Stimulated activated CD8-positive, alpha-beta memory T cell treated with anti-CD3 and anti-CD28 coated beads, Interleukin-7, amount 100 ng/mL, for 4 hours (primary cell): ENCODE measurements around the gene ALDH1A1.

Experiments used
- DNase-seq, 2 donors: peaks; one replicate each; pipeline ENCODE4 v3.0.0-alpha.2; 2020; ENCODE audit warnings: low read depth in 2 of 2

Gene ALDH1A1

DNA sequence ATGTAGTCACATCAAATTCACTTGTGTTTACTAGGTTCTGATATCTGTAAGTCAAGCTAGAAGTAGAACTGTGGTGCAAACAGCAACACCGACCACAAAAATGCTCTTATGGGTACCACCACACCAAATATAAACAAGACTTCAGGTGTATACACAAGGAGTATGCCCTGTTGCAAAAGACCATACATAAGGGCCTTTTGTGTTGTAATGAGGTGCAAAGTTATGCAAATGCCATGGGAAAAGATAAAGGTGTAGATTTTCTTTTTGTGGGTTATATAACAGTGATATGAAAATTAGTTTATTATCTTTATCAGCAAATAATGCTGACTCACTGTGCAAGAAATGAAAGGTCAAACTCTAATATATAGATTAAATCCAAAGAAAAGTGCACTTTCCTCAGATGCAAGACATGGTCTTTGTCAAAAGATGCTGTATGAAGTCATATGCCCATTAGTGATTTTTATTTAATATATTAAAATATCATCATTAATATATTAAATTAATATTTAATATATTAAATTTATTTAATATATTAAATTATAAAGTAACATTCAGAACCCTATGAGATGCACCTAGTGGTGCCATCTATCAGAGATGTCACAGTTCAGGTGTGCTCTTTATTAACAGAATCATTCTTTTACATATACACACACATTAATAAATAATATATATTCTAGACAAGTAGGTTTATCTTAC is 26.7 kb upstream of the ALDH1A1 start:
- no peak for DNase-seq

DNA sequence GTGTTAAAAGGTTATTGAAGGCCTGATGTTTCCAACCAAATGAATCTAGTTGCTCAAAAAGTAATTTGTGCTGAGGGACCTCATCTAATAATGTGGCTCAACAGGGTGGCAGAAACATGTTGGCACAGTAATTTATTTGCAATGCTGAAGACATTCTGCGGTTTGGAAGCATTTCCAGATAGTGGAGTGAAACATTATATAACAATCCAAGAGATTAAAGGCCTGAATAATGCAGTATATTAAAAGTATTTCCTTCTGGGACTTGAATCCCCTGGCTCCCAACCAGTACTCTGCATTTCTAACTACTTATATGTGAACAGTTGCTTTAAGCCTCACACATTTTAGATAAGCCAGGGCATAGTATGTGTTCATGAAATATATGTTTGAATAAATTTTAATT is 25.9 kb upstream of the ALDH1A1 start:
- DNase-seq, result no peak

DNA sequence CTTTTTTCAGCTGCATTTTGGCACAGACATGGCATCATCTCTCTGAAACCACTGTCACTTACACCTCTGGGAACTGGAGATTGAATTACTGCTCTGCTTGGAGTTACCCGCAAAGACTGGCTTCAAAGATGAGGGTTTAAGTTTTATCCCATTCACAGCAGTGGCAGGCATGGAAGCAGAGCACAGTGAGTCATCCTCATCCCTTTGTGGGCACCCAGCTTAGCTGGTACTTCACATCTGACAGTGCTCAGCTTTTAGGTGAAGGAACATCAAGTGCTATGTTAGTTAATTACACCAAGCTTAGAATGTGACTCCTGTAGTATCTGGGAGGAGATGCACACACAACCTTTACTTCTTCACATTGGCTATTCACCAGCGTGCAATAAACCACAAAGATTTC is 24.8 kb upstream of the ALDH1A1 start:
- no peak for DNase-seq

DNA sequence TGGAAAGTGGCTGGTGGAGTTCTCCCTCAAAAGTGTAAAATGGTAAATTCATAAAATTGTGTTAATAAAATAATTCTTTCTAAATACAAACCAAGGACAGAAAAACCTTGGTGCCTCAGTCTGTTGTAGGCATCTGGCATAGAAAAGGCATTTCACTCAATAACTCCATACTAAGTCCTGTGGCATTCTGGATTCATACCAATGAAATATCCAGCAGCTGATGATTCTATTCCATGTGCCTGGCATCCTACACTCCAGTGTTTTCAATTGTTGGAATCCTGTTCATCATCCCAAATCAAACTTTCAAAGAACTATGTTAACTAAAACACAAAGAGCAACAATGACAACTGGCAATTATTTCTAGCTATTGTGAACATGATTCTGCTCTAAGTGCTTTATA is 21.6 kb upstream of the ALDH1A1 start:
- DNase-seq, result no peak

DNA sequence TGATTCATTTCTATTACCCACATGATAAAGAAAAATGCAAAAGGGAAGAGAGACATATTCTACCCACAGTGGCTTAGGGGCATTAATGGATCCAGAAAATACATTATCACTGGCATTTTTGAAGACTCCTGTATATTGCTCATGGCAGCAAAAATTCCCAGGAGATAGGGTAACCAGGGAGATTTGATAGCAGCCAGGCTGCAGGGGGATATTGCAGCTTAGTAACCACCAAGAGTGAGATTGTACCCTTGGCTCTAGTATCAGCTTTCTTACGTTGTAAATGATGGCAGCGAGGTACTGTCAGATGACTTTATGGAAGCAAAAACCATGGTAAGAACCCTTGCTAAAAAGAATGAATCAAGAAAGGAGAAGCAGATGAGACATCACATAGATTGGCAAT is 19.8 kb upstream of the ALDH1A1 start:
- no peak for DNase-seq

DNA sequence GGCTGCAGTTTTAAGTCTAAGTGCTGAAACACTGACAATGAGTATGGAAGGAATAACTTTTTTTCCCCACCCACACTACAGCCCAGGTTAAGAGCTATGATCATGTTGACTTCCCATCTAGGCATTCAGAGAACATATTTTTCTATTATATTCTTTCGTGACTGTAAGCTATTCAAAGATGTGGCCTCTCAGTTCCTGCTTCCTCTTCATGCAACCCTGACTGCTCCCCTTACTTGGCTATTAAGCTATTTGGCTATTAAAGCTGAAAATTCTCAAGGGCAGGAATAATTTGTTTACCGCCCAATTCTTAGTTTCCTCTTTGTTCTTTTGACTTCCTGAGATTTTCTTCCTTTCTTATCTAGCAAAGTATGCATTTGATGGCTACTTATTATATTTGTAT is 18.6 kb upstream of the ALDH1A1 start:
- DNase-seq, result no peak

DNA sequence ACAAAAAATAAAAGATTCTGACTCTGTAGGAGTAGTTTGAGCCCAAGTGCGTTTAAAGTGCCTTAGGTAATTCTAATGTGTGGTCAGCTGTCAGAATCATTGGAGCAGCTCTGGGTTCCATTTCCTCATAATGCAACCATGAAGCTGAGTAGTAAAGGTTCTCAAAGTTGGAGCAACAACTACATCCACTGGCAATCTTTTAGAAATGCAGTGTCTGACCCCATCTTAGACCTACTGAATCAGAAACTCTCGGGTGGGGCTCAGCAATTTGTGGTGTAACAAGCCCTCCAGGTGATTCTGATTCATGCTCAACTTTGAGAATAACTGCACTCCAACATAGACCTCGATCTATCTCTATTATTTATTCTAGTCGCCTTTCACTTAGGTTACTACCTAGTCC is 7.6 kb upstream of the ALDH1A1 start:
- no peak for DNase-seq

DNA sequence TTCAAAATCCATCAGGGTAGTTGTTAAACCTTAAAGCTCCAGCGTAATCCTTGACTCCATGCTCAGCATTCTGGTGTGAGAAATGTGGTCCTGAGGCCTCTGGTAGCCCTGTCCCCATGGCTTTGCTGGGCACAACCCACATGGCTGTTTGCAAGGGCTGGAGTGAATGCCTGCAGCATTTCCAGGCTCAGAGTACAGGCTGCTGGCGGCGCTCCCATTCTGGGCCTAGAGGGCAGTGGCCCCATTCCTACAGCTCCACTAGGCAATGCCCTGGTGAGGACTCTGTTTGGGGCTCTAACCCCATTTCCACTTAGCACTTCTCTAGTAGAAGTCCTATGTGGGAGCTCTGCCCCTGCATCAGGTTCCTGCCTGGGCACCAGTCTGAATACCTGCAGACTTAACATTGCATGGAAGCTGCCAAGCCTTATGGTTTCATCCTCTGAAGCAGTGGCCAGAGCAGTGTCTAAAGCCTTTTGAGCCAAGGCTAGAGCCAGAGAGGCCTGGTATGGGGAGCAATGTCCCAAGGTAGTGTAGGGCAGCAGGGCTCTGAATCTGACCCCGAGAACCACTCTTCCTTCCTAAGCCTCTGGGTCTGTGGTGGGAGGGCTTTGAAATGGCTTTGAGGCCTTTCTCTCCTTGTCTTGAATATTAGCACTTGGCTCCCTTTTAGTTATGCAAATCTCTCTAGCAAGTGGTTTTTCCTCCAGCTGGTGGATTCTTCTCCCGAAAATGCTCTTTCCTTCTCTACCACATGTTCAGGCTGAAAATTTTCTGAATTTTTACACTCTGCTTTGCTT is 5.8 kb upstream of the ALDH1A1 start:
- no peak for DNase-seq

DNA sequence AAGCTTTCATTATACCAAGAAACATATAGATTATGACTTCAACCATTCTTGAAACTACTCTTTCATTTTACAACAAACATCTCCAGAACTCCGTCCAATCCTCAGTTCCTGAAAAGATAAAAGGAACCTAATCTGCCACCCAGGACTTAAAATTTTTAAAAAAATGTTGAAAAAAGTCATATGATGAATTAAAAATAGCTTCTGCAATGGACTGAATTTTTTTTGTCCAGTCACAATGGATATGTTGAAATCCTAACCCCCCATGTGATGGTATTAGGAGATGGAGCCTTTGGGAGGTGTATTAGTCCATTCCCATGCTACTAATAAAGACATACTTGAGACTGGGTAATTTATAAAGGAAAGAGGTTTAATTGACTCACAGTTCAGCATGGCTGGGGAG is 2.7 kb upstream of the ALDH1A1 start:
- DNase-seq, result no peak

DNA sequence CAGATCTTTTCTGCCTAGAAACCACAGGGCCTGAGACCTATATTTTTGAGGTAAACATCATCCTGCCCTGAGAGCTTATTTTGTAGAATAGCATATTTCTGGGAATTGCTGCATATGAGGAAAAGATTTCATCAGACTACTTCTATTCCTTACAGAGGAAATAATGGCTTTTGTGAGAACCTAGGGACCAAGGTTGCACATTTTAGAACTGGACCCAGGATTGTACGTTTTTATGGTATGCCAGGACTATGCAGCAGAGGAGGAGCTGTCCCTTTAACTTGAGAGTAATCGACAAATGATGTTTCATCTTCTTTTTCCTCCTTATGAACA is 2.2 kb upstream of the ALDH1A1 start:
- DNase-seq, result no peak

DNA sequence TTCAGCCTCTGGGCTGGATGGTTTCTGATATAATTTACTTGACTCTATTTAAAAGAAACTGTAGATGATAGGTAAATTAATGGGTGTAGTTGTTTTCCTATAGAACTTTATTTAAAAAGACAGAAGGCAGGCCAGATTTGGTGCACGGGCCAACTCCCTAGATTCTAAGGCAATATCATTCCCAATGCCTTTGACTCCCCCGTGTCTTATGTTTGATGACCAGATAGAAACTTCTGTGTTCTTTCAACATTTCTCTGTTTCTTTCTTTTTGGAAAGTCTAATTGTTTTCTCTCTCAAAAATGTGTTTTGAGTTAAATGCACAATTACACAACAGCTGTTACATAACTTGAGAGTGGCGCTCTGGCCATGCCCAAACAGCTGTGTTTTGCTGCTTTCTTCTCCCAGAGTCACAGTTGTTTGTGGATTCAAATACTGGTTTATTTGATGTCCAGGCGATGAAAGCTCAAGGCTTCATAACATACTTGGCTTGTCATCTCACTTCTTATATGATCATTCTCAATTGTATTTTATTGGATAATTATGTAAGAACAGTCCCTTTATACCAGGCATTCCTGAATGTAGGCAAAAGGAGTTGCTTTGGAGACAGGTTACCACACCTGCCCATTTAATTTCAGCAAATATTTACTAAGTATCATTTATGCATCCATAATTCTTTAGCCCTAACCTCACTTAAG is 1.7 kb upstream of the ALDH1A1 start:
- no peak for DNase-seq

DNA sequence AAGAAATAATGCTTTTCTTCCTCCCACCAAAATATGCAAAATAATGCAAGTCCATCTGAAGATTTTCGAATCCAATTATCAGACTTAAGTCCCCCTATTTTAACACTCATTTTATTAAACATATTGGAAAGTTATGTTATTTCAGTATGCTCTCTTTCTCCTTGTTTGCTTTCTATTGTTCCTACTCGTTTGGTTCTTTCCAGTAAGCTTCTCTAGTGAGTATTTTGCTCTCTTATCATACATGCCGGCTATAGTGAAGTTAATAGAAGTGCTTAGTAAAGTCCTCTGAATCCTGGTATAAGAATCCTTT is 517 bp downstream of the ALDH1A1 start:
- no peak for DNase-seq

DNA sequence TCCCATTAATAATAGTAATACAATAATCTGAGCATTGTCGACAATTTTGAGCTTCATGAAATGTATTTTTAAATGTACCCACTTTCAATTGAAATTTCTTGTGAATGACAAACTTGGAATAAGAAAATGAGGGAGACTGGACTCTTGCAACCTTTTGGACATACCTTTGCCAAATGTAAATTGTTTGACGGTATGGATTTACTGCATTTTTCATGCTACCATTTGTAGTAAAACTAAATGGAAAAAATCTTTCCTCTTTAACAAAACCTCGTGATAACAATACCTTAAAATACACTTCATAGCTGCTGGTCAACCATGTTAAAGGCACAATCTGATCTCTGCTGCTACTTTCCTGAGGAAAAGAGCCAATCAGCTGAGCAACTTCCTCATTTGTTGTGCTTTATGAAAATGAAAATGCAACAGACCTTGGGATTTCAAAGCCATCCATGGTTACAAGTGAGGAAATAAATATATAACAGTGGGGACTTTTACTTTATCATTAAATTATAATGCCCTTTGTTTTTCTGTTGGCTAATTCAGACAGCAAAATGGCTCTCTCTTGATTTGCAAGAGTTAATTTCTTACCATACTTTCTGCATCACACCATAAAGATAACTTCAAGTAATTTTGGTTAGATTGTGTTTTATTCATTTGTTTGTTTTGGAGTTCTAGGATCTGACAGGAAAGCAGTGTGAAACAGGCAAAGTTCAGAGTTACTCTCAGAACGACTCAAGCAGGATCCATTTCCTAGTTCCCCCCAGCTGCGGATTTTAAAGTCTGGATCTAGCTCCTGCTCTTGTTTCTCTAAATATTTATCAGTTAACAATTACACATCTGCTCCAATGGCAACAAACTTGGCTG is 1.1 kb downstream of the ALDH1A1 start:
- DNase-seq, result no peak

DNA sequence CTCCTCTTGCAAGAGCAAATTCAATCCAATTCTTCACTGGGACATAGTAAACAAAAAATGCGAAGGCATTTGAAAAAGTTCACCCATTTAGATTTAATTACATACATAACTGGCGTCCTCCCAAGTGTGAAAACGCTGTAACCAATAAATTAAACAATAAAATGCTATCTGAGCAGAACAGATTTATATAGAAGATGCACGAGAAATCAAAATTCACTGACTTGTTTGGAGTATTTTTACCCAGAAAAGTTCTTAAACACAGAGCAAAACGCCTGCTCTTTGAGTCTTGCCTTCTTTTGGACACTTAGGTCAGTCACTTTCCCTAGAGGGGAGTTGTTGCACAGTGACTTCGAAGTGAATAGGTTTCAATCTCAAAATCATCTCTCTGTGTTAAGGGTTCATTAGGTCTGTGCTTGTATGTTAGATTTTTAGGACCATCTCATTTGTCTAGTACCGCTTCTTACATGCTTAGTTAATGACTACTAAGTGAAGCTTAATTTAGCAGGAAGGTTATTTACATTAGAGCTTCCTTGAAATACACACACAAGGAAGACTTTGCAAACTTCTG is 1.9 kb downstream of the ALDH1A1 start:
- no peak for DNase-seq

DNA sequence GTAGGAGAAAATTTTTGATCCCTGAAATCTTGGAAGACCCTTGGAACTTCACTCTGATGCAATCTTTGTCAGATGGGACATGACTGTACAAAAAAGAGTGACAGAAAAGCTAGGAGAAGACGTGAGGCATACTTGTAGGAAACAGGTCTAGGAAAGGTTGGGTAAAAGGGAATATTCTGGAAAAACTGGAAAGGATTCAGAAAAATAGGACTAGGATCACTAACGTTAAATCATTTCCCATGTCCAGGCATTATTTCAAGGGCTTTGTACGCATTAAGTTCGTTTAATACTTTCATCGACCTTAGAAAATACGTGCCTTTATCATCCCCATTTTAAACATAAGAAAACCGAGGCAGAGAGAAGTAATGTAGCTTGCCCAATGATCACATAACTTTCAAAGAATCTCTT is 2.9 kb downstream of the ALDH1A1 start:
- no peak for DNase-seq

DNA sequence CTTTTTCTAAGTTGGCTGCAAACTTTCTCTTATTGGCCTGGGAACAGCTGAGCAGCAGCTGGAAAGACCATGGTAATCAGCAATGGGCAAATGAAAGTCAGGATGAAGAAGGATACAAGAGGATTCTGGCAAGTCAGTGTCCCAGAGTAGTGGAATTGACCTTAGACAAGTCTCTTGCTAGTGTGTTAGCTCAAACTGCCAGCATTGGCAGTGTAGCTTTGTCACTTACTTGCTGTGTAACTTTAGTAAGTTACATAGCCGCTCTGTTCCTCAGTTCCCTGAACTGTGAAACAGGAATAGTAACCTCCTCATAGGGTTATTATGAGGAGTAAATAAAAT is 3.6 kb downstream of the ALDH1A1 start:
- no peak for DNase-seq

DNA sequence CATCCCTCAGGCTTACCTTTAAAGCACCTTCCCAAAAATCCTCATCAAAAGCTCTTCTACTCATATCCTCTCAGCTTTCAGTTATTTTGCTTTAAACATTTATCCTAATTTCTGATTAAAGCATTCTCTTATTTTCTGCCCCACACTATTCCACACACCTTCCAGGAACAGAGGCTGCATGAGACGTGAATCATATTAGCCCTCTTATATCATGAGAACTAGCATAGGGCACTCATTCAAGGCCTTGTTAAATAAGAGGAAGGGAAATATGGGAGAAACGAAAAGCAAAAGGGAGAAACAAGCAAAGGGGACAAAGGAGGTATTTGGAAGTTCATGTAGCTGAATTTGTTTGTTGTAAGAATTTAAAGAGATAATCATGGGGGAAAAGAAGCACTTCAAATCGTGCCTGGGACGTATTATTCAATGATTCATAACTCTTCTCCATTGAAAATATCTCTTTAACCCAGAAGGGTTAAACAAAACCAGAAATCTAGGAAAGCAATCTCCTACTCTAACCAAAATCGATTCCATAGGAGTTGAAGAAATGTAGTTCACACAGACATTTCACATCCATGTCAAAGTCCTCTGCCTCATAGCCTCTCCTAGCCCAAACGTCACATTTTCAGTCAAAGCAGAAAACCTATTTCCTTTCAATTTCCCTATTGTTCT is 4.1 kb downstream of the ALDH1A1 start:
- DNase-seq, result no peak

DNA sequence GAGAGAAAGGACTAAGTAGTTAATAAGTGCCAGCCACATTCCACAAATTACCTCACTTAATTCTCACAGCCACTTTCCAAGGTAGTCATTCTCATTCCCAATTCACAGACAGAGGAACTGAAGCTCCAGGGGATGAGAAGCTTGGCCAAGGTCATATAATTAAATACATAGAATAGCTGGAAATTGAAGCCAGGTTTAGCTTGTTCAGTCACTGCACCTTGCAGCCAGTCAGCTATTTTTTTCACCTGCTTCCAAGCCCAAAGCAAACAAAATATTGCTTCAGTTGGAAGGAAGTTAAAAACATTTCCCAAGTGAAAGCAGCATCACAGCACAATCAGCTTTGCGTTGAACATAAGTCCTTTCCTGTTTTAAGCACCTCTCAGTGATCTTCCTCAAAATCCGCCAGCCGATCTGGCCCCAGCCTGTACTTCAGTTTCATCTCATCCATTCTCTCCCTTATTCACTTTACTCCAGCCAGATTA is 4.8 kb downstream of the ALDH1A1 start:
- DNase-seq, result no peak

DNA sequence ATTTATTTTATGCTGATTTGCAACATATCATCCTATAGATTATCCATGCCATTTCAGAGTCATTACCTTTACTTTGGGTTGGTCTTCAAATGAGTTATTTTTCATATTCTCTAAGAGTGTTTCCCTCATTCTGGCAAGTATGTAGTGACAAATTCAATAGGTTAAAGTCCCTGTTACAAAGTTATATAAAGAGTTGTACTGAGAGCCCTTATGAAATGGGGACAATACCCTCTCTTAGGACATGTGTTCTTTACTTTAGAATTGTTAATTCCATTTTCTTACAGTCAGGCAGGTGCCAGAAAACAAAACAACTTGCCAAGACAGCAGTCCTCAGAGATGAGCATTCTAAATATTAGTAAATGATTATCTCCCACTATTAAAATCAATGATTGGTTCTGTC is 6.0 kb downstream of the ALDH1A1 start:
- DNase-seq, result no peak

DNA sequence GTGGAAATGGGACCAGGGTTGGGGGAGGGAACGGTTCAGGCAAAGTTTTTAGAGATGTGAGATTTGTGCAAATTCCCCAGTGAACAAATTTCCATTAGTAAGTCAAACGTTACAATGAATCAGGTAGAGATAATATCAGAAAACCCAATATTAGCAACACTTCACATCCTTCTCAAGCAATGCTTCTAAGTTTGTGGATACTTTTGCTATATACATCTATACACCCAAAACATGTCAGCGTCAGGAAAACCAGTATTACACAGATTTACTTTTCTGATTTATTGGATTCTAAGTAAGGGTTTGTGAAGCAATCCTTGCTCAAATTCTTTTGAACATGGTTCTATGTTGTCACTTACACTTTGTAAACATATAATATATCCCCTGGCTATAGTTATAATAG is 6.5 kb downstream of the ALDH1A1 start:
- no peak for DNase-seq

DNA sequence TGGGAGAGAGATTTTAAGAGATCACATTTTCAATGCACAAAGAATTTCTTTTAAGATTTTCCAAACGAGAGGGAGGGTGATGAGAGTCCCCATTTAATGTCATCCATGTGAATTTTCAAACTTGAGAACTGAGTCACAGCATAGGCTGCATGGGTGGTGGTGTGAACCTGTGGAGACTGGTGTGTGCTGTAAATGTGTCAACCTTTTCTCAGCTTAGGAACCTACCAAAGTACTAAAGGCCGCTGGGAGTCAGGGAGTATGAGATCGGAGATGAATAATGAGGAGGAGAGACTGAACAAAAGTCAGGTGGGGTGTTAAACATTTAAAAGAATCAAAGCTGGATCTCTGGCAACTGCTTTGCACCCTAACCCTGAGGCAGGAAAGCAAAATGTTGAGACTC is 7.5 kb downstream of the ALDH1A1 start:
- no peak for DNase-seq
